Activated CD4-positive, alpha-beta T cell treated with anti-CD3 and anti-CD28 coated beads for 24 hours (primary cell): ENCODE measurements around the gene STIP1.

Experiments used
- DNase-seq, 2 donors: peaks; one replicate each; pipeline ENCODE4 v3.0.0-alpha.2; 2020; ENCODE audit warnings: low read depth in 2 of 2

Gene STIP1

GRCh38 chr11:64250415-64251015, 64.5 kb downstream of the STIP1 start:
- no peak for DNase-seq

DNA sequence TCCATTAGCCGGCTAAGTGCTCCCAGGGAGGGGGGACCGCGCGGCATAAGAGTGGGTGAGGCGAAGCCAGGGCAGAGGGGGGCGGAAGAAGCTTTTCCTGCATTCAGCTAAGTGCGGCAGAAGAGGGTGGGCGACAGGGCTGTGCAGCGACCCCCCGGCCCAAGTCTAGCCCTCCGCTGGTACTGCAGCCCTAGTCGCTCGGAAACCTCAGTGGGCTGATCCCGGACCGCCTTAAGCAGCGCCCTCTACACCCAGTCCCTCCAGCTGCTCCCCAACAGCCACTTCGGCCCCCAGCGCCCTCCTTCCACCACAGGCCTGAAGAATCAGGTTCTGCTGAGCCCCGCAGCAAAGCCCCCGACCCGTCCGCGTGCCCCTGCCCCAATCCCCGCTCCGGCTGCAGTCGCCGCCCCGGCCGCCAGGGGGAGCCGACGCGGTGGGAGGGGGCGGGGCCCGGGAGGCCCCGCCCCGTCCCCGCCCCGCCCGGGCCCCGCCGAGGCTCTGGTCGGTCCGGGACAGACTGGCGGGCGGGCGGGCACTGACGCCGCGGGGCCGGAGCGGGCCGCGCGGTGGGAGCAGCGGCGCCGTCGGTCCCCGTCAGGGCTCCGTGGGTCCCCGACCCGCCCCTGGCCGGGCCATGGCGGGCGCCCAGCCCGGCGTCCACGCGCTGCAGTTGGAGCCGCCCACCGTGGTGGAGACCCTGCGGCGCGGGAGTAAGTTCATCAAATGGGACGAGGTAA, 65.2 kb downstream of the STIP1 start, which contains the start of gene PLCB3:
Gene PLCB3, plus strand, starts transcription at position 515 of the 737 bp plus-strand sequence. Its CDS starts 120 bp downstream, at position 635.
- peak in 1 of 2 donors; percentile 47 for DNase-seq

DNA sequence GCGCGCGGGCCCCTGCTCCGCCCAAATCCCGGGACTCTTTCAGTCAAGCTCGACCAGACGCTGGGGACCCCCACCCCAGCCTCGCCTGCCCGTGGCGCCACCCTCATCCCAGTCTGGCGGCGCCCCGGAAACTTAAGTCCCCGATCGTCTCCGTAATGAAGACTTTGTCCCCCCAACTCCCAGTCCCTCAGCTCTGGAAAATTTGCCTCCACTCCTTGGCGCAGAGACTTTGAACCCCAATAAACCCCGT, 65.7 kb downstream of the STIP1 start:
- DNase-seq, result no peak

GRCh38 chr11:64252003-64252872, 66.3 kb downstream of the STIP1 start:
- DNase-seq, result no peak

DNA sequence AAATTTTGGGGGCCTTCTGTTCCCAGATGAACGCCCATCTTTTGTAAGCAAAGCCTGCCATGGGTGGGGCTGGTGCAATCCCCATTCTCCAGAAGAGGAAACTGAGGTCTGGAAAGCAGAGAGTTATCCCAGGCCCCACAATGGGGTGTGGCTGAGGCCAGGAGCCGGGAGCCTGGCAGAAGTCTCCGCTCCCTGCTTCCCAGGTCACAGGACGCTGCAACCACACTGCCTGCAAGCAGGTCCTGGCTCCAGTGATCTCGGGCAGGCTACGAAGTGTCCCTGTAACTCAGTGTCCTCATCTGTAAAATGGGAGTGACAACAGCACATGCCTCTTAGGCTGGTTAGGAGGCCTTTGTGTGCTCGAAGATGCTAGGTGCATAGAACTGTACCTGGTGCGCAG, 67.1 kb downstream of the STIP1 start:
- no peak for DNase-seq

DNA sequence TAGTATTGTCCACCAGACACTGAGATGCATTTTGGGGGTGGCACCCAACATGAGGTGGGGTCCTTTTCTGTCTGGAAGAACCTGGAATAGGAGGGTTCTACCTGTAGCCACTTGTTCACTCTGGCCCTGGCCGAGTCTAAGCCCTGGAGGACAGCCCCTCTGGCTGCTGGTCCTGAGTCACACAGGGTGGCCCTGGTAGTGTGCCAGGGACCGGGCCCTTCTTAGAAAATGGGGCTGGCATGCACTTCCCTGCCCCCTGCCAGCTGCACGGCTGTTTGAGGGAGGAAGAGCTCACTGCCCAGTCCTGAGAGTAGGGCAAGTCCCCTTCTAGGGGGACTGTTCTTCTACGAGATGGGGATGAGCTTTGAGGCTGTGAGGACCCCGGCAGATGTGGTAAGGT, 67.5 kb downstream of the STIP1 start:
- no peak for DNase-seq
